Measurements from ENCODE around the gene EXOSC10. TPM values are rescaled to one million over a fixed set of nuclear protein-coding genes. Genes with fewer than 3 reads are reported as not detected.
A peak's percentile ranks its signal among the peaks of the same experiment; 100 is the strongest.

EXOSC10 gene
- total and polyA plus RNA-seq, 12 donors: 18.4 to 34.7 (median 21.4) TPM

DNA sequence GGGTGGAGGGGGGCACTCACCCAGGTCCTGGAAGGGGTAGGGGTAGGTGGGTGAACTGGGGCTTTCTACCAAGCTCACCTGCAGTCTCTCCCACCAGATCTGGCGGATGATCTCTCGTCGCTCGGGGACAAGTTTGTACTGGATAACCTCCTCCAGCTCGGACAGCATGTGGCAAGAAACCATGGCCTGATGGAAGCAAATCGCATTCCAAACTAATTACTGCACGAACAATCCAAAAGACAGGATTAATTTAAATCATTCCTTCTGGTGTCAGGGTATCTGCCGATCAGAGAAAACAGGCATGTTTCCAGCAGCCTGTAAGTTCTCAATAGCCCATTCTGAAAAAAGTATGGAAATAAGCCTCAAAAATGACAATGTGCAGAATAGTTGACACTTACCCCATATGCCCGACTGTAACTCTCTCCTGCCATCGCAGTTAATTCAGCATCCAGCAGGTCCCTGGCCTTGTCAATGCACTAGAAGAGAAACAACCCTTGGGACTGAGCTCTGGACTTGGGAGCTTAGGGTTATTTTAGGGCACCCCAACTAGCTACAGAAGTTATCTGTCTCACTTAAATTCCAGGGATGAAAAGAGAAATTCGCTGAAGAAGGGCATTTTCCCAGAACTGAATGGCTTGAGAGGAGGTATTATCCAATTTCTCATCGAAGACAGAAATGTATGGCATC lies 45.0 kb upstream of the EXOSC10 start:
- WGBS, 2 donors: 66 to 76% methylated on average over 12 of the region's 12 CpGs
- ATAC-seq (peak in 2 of 8 donors; percentile 18 to 59), DNase-seq (no peak)
- no peaks in the 10 kb centered on the region for H3K27me3 ChIP-seq
- no peak overlapping the region for H3K4me3 ChIP-seq
- intact Hi-C loops (cut with DNase I): no loop called here
- H3K4me1 ChIP-seq: peaks cover 0 to 37% (median 21%) of the 10 kb centered on the region in 9 donors
- TF ChIP-seq, protein P1, sequence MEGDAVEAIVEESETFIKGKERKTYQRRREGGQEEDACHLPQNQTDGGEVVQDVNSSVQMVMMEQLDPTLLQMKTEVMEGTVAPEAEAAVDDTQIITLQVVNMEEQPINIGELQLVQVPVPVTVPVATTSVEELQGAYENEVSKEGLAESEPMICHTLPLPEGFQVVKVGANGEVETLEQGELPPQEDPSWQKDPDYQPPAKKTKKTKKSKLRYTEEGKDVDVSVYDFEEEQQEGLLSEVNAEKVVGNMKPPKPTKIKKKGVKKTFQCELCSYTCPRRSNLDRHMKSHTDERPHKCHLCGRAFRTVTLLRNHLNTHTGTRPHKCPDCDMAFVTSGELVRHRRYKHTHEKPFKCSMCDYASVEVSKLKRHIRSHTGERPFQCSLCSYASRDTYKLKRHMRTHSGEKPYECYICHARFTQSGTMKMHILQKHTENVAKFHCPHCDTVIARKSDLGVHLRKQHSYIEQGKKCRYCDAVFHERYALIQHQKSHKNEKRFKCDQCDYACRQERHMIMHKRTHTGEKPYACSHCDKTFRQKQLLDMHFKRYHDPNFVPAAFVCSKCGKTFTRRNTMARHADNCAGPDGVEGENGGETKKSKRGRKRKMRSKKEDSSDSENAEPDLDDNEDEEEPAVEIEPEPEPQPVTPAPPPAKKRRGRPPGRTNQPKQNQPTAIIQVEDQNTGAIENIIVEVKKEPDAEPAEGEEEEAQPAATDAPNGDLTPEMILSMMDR (IDR thresholded peaks at IDR 0.05): no peak
- peaks cover 0 to 96% (median 25%) of the 10 kb centered on the region in 9 donors for H3K36me3 ChIP-seq
- no peaks in the 10 kb centered on the region for H3K9me3 ChIP-seq
- peak overlapping the region in 5 of 10 donors; percentile 51 to 63 (median 61) for H3K27ac ChIP-seq

DNA sequence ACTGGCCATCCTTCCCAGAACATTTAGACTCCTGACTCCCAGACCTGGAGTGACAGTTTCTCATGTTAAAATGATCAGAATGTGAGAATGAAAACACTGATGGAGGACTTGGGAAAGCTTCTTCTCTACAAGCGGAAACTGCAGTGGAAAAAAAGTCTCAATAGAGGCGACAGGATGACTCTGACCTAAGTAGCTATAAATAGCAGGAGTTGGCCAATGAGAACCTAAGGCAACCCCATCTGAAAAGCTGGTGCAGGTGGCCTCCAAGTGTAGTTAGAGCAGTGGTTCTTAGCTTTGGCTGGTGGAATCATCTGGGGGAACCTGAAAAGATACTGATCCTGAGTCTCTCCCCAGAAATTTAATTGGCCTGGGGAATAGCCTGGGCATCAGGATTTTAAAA lies 44.2 kb upstream of the EXOSC10 start:
- peak; percentile 59 to 91 (median 82) for ATAC-seq
- Histone ChIP-seq H3K36me3 (peaks cover 0 to 96% (median 31%) of the 10 kb centered on the region in 9 donors), H3K4me3 (no peak overlapping the region), H3K9me3 (no peaks in the 10 kb centered on the region), H3K27me3 (no peaks in the 10 kb centered on the region), H3K4me1 (peaks cover 0 to 42% (median 20%) of the 10 kb centered on the region in 9 donors), H3K27ac (peak overlapping the region in 6 of 10 donors; percentile 34 to 63 (median 60))
- 30 to 46% methylated on average over 2 of the region's 2 CpGs for WGBS, 2 donors
- TF ChIP-seq, protein P1 (IDR thresholded peaks at IDR 0.05): no peak
- intact Hi-C loops (cut with DNase I): no loop called here
- DNase-seq: peak in 1 of 2 donors; percentile 27

- TF ChIP-seq, protein P1 (IDR thresholded peaks at IDR 0.05): no peak
- WGBS, 2 donors: 96% methylated on average over 5 of the region's 5 CpGs
- Histone ChIP-seq H3K4me3 (no peak overlapping the region), H3K4me1 (peaks cover 0 to 42% (median 20%) of the 10 kb centered on the region in 9 donors), H3K27me3 (no peaks in the 10 kb centered on the region), H3K9me3 (no peaks in the 10 kb centered on the region), H3K27ac (peak overlapping the region in 6 of 10 donors; percentile 34 to 63 (median 60)), H3K36me3 (peaks cover 0 to 96% (median 34%) of the 10 kb centered on the region in 9 donors)
- intact Hi-C loops (cut with DNase I): no loop called here
- ATAC-seq (no peak), DNase-seq (no peak)
Observed at GRCh38 chr1:11143401-11143800, 43.7 kb upstream of the EXOSC10 start.

- intact Hi-C loops (cut with DNase I): no loop called here
Observed at GRCh38 chr1:11142618-11143391, 43.1 kb upstream of the EXOSC10 start.

More at GRCh38 chr1:11142618-11143391, 43.1 kb upstream of the EXOSC10 start:
- Histone ChIP-seq H3K4me1 (peaks cover 0 to 40% (median 20%) of the 10 kb centered on the region in 9 donors), H3K36me3 (peaks cover 0 to 96% (median 29%) of the 10 kb centered on the region in 9 donors), H3K27me3 (no peaks in the 10 kb centered on the region), H3K4me3 (no peak overlapping the region), H3K27ac (peak overlapping the region in 5 of 10 donors; percentile 8 to 63 (median 59)), H3K9me3 (no peaks in the 10 kb centered on the region)
- no peak for DNase-seq
- TF ChIP-seq, protein P1 (IDR thresholded peaks at IDR 0.05): no peak
- peak in 1 of 8 donors; percentile 9 for ATAC-seq
- WGBS, 2 donors: 89 to 91% methylated on average over 4 of the region's 4 CpGs
